H1 (cell line): Measurements from ENCODE around the gene MCC. TPM values are rescaled to one million over a fixed set of nuclear protein-coding genes. Genes with fewer than 3 reads are reported as not detected.

Source experiments
- CTCF ChIA-PET: fragments of 300-600 bp; sonication (Branson Sonifier 250); formaldehyde crosslinking; loops from one replicate; lab custom pipeline; 2021; ENCODE audit not compliant: partially characterized antibody; lab: Charles Lee
- POLR2A ChIA-PET: fragments of 300-600 bp; sonication (Branson Sonifier 250); formaldehyde crosslinking; loops from one replicate; lab custom pipeline; 2021; ENCODE audit warnings: inconsistent platforms; ENCODE audit not compliant: partially characterized antibody; lab: Charles Lee
- DNase-seq, 2 experiments: peaks; one replicate each; pipeline versions ENCODE4 v3.0.0 to v3.0.0-alpha.2; 2010 to 2022; ENCODE audit warnings: low spot score in 2 of 2, low read depth in 1 of 2, mixed read lengths in 1 of 2
- FAIRE-seq: peaks from 2 replicates; lab custom pipeline; 2011; peaks lifted over from hg19 to GRCh38; lab: Jason Lieb, UNC
- H2AFZ ChIP-seq: 2 replicates; pipeline ENCODE4 v1.8.1; 2012; ENCODE audit warnings: low read length, inconsistent platforms
- H2AK5ac ChIP-seq: 2 replicates; pipeline ENCODE4 v1.6.1; 2013; ENCODE audit warnings: low read depth, low read length
- H2BK120ac ChIP-seq: replicated peaks from 2 replicates; pipeline ENCODE3; 2013; ENCODE audit warnings: low read depth, low read length, inconsistent platforms
- H2BK12ac ChIP-seq: 2 replicates; pipeline ENCODE4 v1.6.1; 2013; ENCODE audit warnings: low read depth, low read length
- H2BK15ac ChIP-seq: 2 replicates; pipeline ENCODE4 v1.6.1; 2013; ENCODE audit warnings: low read length
- H2BK20ac ChIP-seq: 2 replicates; pipeline ENCODE4 v1.6.1; 2013; ENCODE audit warnings: low read length
- H2BK5ac ChIP-seq: 2 replicates; pipeline ENCODE4 v1.6.1; 2013; ENCODE audit warnings: low read depth, low read length
- H3K14ac ChIP-seq: 2 replicates; pipeline ENCODE4 v1.6.1; 2013; ENCODE audit warnings: inconsistent platforms; ENCODE audit not compliant: insufficient read length
- H3K18ac ChIP-seq: 2 replicates; pipeline ENCODE4 v1.6.1; 2013; ENCODE audit warnings: low read length; ENCODE audit errors: extremely low read depth
- H3K23ac ChIP-seq: 2 replicates; pipeline ENCODE4 v1.6.1; 2013; ENCODE audit warnings: inconsistent platforms; ENCODE audit not compliant: insufficient read length
- H3K23me2 ChIP-seq: 2 replicates; pipeline ENCODE4 v1.6.1; 2013; ENCODE audit warnings: low read depth, low read length
- H3K27ac ChIP-seq: 2 replicates; pipeline ENCODE4 v1.6.1; 2011; ENCODE audit warnings: low read depth, low read length, inconsistent platforms
- H3K27me3 ChIP-seq, 4 experiments: replicated peaks in 1 of 4; 1 replicate in 1 of 4; 2 replicates in 3 of 4; pipeline versions ENCODE4 v1.6.1 to v1.8.1; 2011 to 2013; ENCODE audit warnings: low read length in 3 of 4, mild to moderate bottlenecking in 3 of 4, inconsistent platforms in 2 of 4, mixed read lengths in 2 of 4, moderate library complexity in 1 of 4; ENCODE audit not compliant: control insufficient read depth in 3 of 4, insufficient read depth in 3 of 4; ENCODE audit errors: extremely low read depth in 1 of 4
- H3K36me3 ChIP-seq, 4 experiments: 2 replicates each; pipeline versions ENCODE4 v1.6.1 to v1.8.1; 2011 to 2013; ENCODE audit warnings: mild to moderate bottlenecking in 4 of 4, low read length in 3 of 4, moderate library complexity in 2 of 4, control low read depth in 1 of 4, inconsistent platforms in 1 of 4; ENCODE audit not compliant: insufficient read depth in 4 of 4, control insufficient read depth in 2 of 4
- H3K4ac ChIP-seq: replicated peaks from 2 replicates; pipeline ENCODE3; 2013; ENCODE audit warnings: low read length, low read depth, mixed read lengths, inconsistent platforms; ENCODE audit not compliant: insufficient read length
- H3K4me1 ChIP-seq, 4 experiments: replicated peaks in 1 of 4; 1 replicate in 1 of 4; 2 replicates in 3 of 4; pipeline versions ENCODE4 v1.6.1 to v1.8.1; 2011 to 2013; ENCODE audit warnings: low read length in 3 of 4, inconsistent platforms in 2 of 4, mixed read lengths in 1 of 4; ENCODE audit not compliant: insufficient read depth in 4 of 4, control insufficient read depth in 3 of 4
- H3K4me2 ChIP-seq, 2 experiments: 2 replicates each; pipeline versions ENCODE4 v1.6.1 to v1.8.1; 2011 to 2013; ENCODE audit warnings: low read depth in 2 of 2, low read length in 2 of 2, control low read depth in 1 of 2, inconsistent platforms in 1 of 2, mild to moderate bottlenecking in 1 of 2; ENCODE audit not compliant: insufficient read depth in 1 of 2
- H3K4me3 ChIP-seq, 4 experiments: fragments of 200-600, 300-600 bp in 1 of 4; sonication (generic), shearing (Covaris generic), sonication (Bioruptor Twin) in 1 of 4; 2 replicates each; pipeline versions ENCODE4 v1.5.1 to v1.8.1; 2011 to 2016; ENCODE audit warnings: low read length in 4 of 4, low read depth in 3 of 4, control low read depth in 2 of 4, inconsistent platforms in 2 of 4, mild to moderate bottlenecking in 2 of 4, mixed read lengths in 1 of 4, moderate library complexity in 1 of 4; ENCODE audit not compliant: insufficient read depth in 2 of 4; ENCODE audit errors: extremely low read depth in 1 of 4
- H3K56ac ChIP-seq: replicated peaks from 2 replicates; pipeline ENCODE3; 2013; ENCODE audit warnings: low read depth, mild to moderate bottlenecking, mixed read lengths, low read length, inconsistent platforms; ENCODE audit not compliant: insufficient read length
- H3K79me1 ChIP-seq: 2 replicates; pipeline ENCODE4 v1.6.1; 2013; ENCODE audit warnings: low read depth, low read length, control low read depth
- H3K79me2 ChIP-seq, 2 experiments: 2 replicates each; pipeline versions ENCODE4 v1.6.1 to v1.8.1; 2012 to 2013; ENCODE audit warnings: low read length in 2 of 2, mild to moderate bottlenecking in 2 of 2, inconsistent platforms in 1 of 2; ENCODE audit not compliant: insufficient read depth in 2 of 2, control insufficient read depth in 1 of 2
- H3K9ac ChIP-seq, 4 experiments: replicated peaks in 1 of 4; 1 replicate in 1 of 4; 2 replicates in 3 of 4; pipeline versions ENCODE4 v1.6.1 to v1.8.1; 2011 to 2013; ENCODE audit warnings: low read depth in 3 of 4, low read length in 3 of 4, control low read depth in 2 of 4, mild to moderate bottlenecking in 2 of 4, moderate library complexity in 2 of 4, inconsistent platforms in 1 of 4; ENCODE audit errors: extremely low read depth in 1 of 4
- H3K9me3 ChIP-seq, 2 experiments: 2 replicates each; pipeline versions ENCODE4 v1.6.1 to v1.8.1; 2012 to 2013; ENCODE audit warnings: mild to moderate bottlenecking in 2 of 2, moderate library complexity in 2 of 2, control low read depth in 1 of 2, inconsistent platforms in 1 of 2, low read depth in 1 of 2, low read length in 1 of 2, mixed read lengths in 1 of 2; ENCODE audit not compliant: insufficient read depth in 2 of 2
- H4K20me1 ChIP-seq, 2 experiments: replicated peaks in 1 of 2; 2 replicates each; pipeline versions ENCODE3 to v1.8.1; 2011 to 2013; ENCODE audit warnings: inconsistent platforms in 2 of 2, low read length in 2 of 2, mild to moderate bottlenecking in 1 of 2; ENCODE audit not compliant: insufficient read depth in 2 of 2, control insufficient read depth in 1 of 2
- H4K5ac ChIP-seq: 2 replicates; pipeline ENCODE4 v1.6.1; 2013; ENCODE audit warnings: low read length, low read depth, mixed read lengths, inconsistent platforms; ENCODE audit not compliant: insufficient read length
- H4K8ac ChIP-seq: 2 replicates; pipeline ENCODE4 v1.8.0; 2013; ENCODE audit warnings: mild to moderate bottlenecking, moderate library complexity, low read length, inconsistent platforms; ENCODE audit not compliant: insufficient read depth; ENCODE audit errors: extremely low read depth
- H4K91ac ChIP-seq: replicated peaks from 2 replicates; pipeline ENCODE3; 2013; ENCODE audit warnings: low read length, mixed read lengths, inconsistent platforms; ENCODE audit not compliant: insufficient read length
- CHD1 ChIP-seq: IDR thresholded peaks from 2 replicates; pipeline ENCODE4 v1.6.1; 2012; ENCODE audit warnings: low read depth, low read length, improper control_type of control experiment
- CHD2 ChIP-seq: IDR thresholded peaks from 2 replicates; pipeline ENCODE4 v1.6.1; 2012; ENCODE audit warnings: low read length, improper control_type of control experiment
- CREB1 ChIP-seq: IDR thresholded peaks from 2 replicates; pipeline ENCODE4 v1.6.1; 2012; ENCODE audit warnings: inconsistent platforms
- CTBP2 ChIP-seq: IDR thresholded peaks from 2 replicates; pipeline ENCODE4 v1.7.0; 2011; ENCODE audit warnings: borderline replicate concordance, mild to moderate bottlenecking, moderate library complexity, mixed read lengths, low read length; ENCODE audit not compliant: insufficient read depth, insufficient read length
- EZH2 ChIP-seq: fragments of 200-600 bp; sonication (generic); IDR thresholded peaks from 2 replicates; pipeline ENCODE4 v1.7.1; 2012; ENCODE audit warnings: low read depth, mild to moderate bottlenecking, moderate library complexity, low read length, inconsistent platforms; ENCODE audit not compliant: severe bottlenecking
- JUN ChIP-seq: IDR thresholded peaks from 2 replicates; pipeline ENCODE4 v1.6.1; 2011; ENCODE audit warnings: low read depth, mild to moderate bottlenecking, improper control_type of control experiment, low read length
- KDM4A ChIP-seq: IDR thresholded peaks from one replicate; pipeline ENCODE4 v1.7.1; 2012; ENCODE audit warnings: low read depth, mild to moderate bottlenecking, moderate library complexity, low read length, inconsistent platforms; ENCODE audit not compliant: severe bottlenecking
- NANOG ChIP-seq: IDR thresholded peaks from 2 replicates; pipeline ENCODE4 v1.6.1; 2011; ENCODE audit warnings: low read length, low read depth, mild to moderate bottlenecking, inconsistent platforms; ENCODE audit not compliant: insufficient read depth, poor library complexity, severe bottlenecking
- PHF8 ChIP-seq: fragments of 200-600 bp; sonication (generic); conservative IDR thresholded peaks from 2 replicates; pipeline ENCODE4 v1.7.1; 2012; ENCODE audit warnings: low read depth, mild to moderate bottlenecking, inconsistent platforms, low read length, moderate library complexity
- SAP30 ChIP-seq: fragments of 300-600 bp; sonication (generic); IDR thresholded peaks from 2 replicates; pipeline ENCODE4 v1.7.1; 2012; ENCODE audit warnings: low read length, moderate library complexity, mild to moderate bottlenecking, inconsistent platforms; ENCODE audit not compliant: insufficient read depth, insufficient replicate concordance
- SIRT6 ChIP-seq: IDR thresholded peaks from one replicate; pipeline ENCODE4 v1.7.1; 2012; ENCODE audit warnings: low read length, inconsistent platforms
- SUZ12 ChIP-seq: fragments of 200-600 bp; sonication (generic); IDR thresholded peaks from 2 replicates; pipeline ENCODE4 v1.6.1; 2012; ENCODE audit warnings: mild to moderate bottlenecking, inconsistent platforms, low read length, moderate library complexity, mixed read lengths
- TBP ChIP-seq: IDR thresholded peaks from 2 replicates; pipeline ENCODE4 v1.6.1; 2011; ENCODE audit warnings: low read depth, low read length, improper control_type of control experiment
- TCF12 ChIP-seq: IDR thresholded peaks from 2 replicates; pipeline ENCODE4 v1.6.1; 2011; ENCODE audit warnings: low read depth, mild to moderate bottlenecking, low read length
- YY1 ChIP-seq: IDR thresholded peaks from 2 replicates; pipeline ENCODE4 v1.6.1; 2011; ENCODE audit warnings: low read depth, mild to moderate bottlenecking, low read length
- WGBS, 2 experiments: shearing (Covaris generic) in 1 of 2; methylation state at CpG; one replicate each; pipeline versions ENCODE4 v1.1.6 to v1.1.7; 2013 to 2015; ENCODE audit warnings: low lambda C conversion rate in 2 of 2, mixed read lengths in 2 of 2, inconsistent platforms in 1 of 2, low coverage in 1 of 2, missing lambda C conversion rate in 1 of 2; ENCODE audit not compliant: insufficient replicate concordance in 2 of 2, insufficient coverage in 1 of 2, insufficient read length in 1 of 2; ENCODE audit errors: extremely low coverage in 1 of 2, missing lambda C conversion rate in 1 of 2; 5-methylcytosine and 5-hydroxymethylcytosine counted together
- polyA plus RNA-seq, 7 experiments: library from polyadenylated mRNA; depleted of rRNA in 3 of 7; stranded (reverse) in 5 of 7; unstranded in 2 of 7; fragments of >200 nt in 5 of 7; fragments of 200-250 nt in 2 of 7; gene quantifications; 1 replicate in 5 of 7; 2 replicates in 1 of 7; 4 replicates in 1 of 7; pipeline versions ENCODE4 v1.2.1 to v1.2.3, GENCODE V29; 2011 to 2013; ENCODE audit warnings: missing spikeins in 2 of 7, mixed read lengths in 2 of 7
- total RNA-seq: library from RNA; stranded (reverse); fragmentation: NEBNext Ultra II Directional; extraction: Animal tissue kit (Norgen Biotek cat#: 25700); gene quantifications from 2 replicates; pipeline ENCODE4 v1.2.1, GENCODE V29; 2021

The MCC gene
- total and polyA plus RNA-seq, 2 of the 8 experiments (the other 6 are each of a cell fraction or from before 2014, with no cell fraction given) = 2.6 to 18.3 TPM

- no peak overlapping the region for H2BK120ac ChIP-seq
- no peak overlapping the region for H2BK15ac ChIP-seq
- no peaks in the 10 kb centered on the region for H4K20me1 ChIP-seq
- no peak overlapping the region for H3K9ac ChIP-seq
- H3K4ac ChIP-seq = no peak overlapping the region
- H2BK20ac ChIP-seq = no peak overlapping the region
- H2BK12ac ChIP-seq = no peak overlapping the region
- no peaks in the 10 kb centered on the region for H3K27me3 ChIP-seq
- H4K91ac ChIP-seq = no peak overlapping the region
- no peak overlapping the region for H4K8ac ChIP-seq
- H3K4me2 ChIP-seq = no peak overlapping the region
- H2BK5ac ChIP-seq = no peak overlapping the region
- no peak overlapping the region for H3K14ac ChIP-seq
- no peak overlapping the region for H3K56ac ChIP-seq
- H2AK5ac ChIP-seq = no peak overlapping the region
- H4K5ac ChIP-seq = no peak overlapping the region
- H3K9me3 ChIP-seq = no peaks in the 10 kb centered on the region
- H3K36me3 ChIP-seq = no peaks in the 10 kb centered on the region
- no peaks in the 10 kb centered on the region for H3K23me2 ChIP-seq
- H3K79me2 ChIP-seq = no peaks in the 10 kb centered on the region
- DNase-seq (no peak), FAIRE-seq (no peak)
- CTCF ChIA-PET = interaction anchor here (0.9 to 2.9 kb wide), 9 partner anchors 10 to 507 kb away, joined by 3 to 14 read pairs (median 4); partner anchors contain the start of gene YTHDC2
- no peak overlapping the region for H3K27ac ChIP-seq
- no peak overlapping the region for H3K23ac ChIP-seq
- H3K4me3 ChIP-seq = no peak overlapping the region
- 0 out of 2 replicates have a peak overlapping the region, but pooled peaks have one; percentile 8 for H2AFZ ChIP-seq
- no peaks in the 10 kb centered on the region for H3K4me1 ChIP-seq
- H3K18ac ChIP-seq = no peak overlapping the region
- WGBS, 2 experiments = 100% methylated on average over 1 of the region's 1 CpG; no CpG with 5 or more reads in 1 of the 2 experiments
- no peaks in the 10 kb centered on the region for H3K79me1 ChIP-seq
- POLR2A ChIA-PET = interaction anchor here (1.2 kb wide), 1 partner anchor 10 kb away, joined by 6 read pairs; the partner anchor contains the start of gene YTHDC2
- TF ChIP-seq PHF8 (no peak), TBP (no peak), SUZ12 (no peak), SIRT6 (no peak), EZH2 (no peak), CTBP2 (no peak), SAP30 (no peak), CHD2 (no peak), KDM4A (no peak), TCF12 (no peak), CHD1 (no peak), NANOG (no peak), YY1 (no peak), JUN (no peak), CREB1 (no peak)
Measured at GRCh38 chr5:113503146-113503545, 14.9 kb upstream of the MCC start.
